ENCODE data around the gene MARF1. TPM values are rescaled to one million over a fixed set of nuclear protein-coding genes. Genes with fewer than 3 reads are reported as not detected.

The MARF1 gene
- total and polyA plus RNA-seq, 9 of the 15 experiments (the other 6 are each of a cell fraction or from before 2014, with no cell fraction given) = 4.7 to 33.2 (median 11.7) TPM

- TF ChIP-seq ZNF134 (CRISPR knock-in tag; conservative IDR thresholded peaks at IDR 0.05) (no peak), ZNF766 (CRISPR knock-in tag; conservative IDR thresholded peaks at IDR 0.05) (no peak), DDX20 (tag; IDR thresholded peaks at IDR 0.05; ENCODE audit: low read depth) (no peak)
Measured at GRCh38 chr16:15599303-15600070, 43.5 kb downstream of the MARF1 start (continued).

- DNase-seq (ENCODE audit: extremely low read depth in 1 of 4, low spot score in 3 of 4) = no peak
Measured at GRCh38 chr16:15598648-15599190, 44.2 kb downstream of the MARF1 start.

More at GRCh38 chr16:15598648-15599190, 44.2 kb downstream of the MARF1 start:
- peaks cover 1 to 4% of the 10 kb centered on the region in 2 experiments; a peak in 3 of 5 replicates for H3K4me1 ChIP-seq (replicated peaks in 1 of 2; ENCODE audit: control insufficient read depth in 2 of 2, insufficient read depth in 2 of 2, low read length in 2 of 2)
- no peak for FAIRE-seq
- H3K4me3 ChIP-seq = no peak overlapping the region
- 78% methylated on average over 13 of the region's 17 CpGs for WGBS (ENCODE audit: insufficient coverage, low coverage, missing lambda C conversion rate)
- H4K20me1 ChIP-seq (replicated peaks; ENCODE audit: control insufficient read depth, insufficient read depth, low read length) = no peaks in the 10 kb centered on the region
- ChIA-PET POLR2A (interaction anchor here (0.6 to 2.7 kb wide), 2 partner anchors 22 to 1604 kb away, joined by 3 to 16 read pairs; no protein-coding TSS in a partner anchor), CTCF (ENCODE audit: low intra/inter-chr PET ratio) (no interaction called here)
- no peaks in the 10 kb centered on the region for H3K27me3 ChIP-seq (ENCODE audit: control insufficient read depth in 2 of 2, insufficient read depth in 2 of 2, low read length in 2 of 2)
- in situ Hi-C loops (cut with MboI) = no loop called here
- no peak for ATAC-seq
- no peaks in the 10 kb centered on the region for H3K9me3 ChIP-seq (replicated peaks; ENCODE audit: control insufficient read depth, insufficient read depth, low read depth, low read length)
- BruUV-seq (replicated peaks) = no TSS peak
- H3K27ac ChIP-seq (ENCODE audit: extremely low read depth, low read depth, low read length) = no peak overlapping the region
- H3K79me2 ChIP-seq (ENCODE audit: control insufficient read depth, insufficient read depth, low read length) = no peaks in the 10 kb centered on the region
- TF ChIP-seq RFX1 (IDR thresholded peaks at IDR 0.05) = peak; percentile 15; the same call in 1 of the 2 replicates
- TF ChIP-seq ETV5 (CRISPR knock-in tag; IDR thresholded peaks at IDR 0.05; ENCODE audit: low read depth) = no peak
- intact Hi-C loops (cut with micrococcal nuclease) = no loop called here
- H3K4me2 ChIP-seq (ENCODE audit: insufficient read depth, low read length) = no peak overlapping the region
- no peak overlapping the region for H2AFZ ChIP-seq (ENCODE audit: low read depth, low read length)
- no peaks in the 10 kb centered on the region for H3K9me1 ChIP-seq (ENCODE audit: control insufficient read depth, insufficient read depth, low read length)
- no peak overlapping the region for H3K9ac ChIP-seq (ENCODE audit: insufficient read depth in 1 of 2, low read depth in 2 of 2, low read length in 2 of 2)
- H3K36me3 ChIP-seq (ENCODE audit: control insufficient read depth, insufficient read depth, low read length) = peaks cover 76% of the 10 kb centered on the region
